Lower lobe of right lung (tissue), 2 donors: ENCODE data around the gene TACC3. TPM values are rescaled to one million over a fixed set of nuclear protein-coding genes. Genes with fewer than 3 reads are reported as not detected.

Source experiments
- ATAC-seq, 2 donors: fragments of 200-7000 bp; cut with Tn5 transposase; one replicate each; pipeline ENCODE4 v1.9.1; 2020 to 2022; ENCODE audit warnings: mild to moderate bottlenecking in 2 of 2, moderate library complexity in 2 of 2
- DNase-seq: peaks from one replicate; pipeline ENCODE4 v3.0.0-alpha.2; 2020
- H3K27ac ChIP-seq: fragments of 200-600 bp; one replicate; pipeline ENCODE4 v1.8.0; 2022
- H3K27me3 ChIP-seq: fragments of 200-600 bp; one replicate; pipeline ENCODE4 v1.8.0; 2022; ENCODE audit warnings: low read depth
- H3K36me3 ChIP-seq: fragments of 200-600 bp; one replicate; pipeline ENCODE4 v1.8.0; 2022; ENCODE audit warnings: mild to moderate bottlenecking
- H3K4me1 ChIP-seq: fragments of 200-600 bp; one replicate; pipeline ENCODE4 v1.8.0; 2022
- H3K4me3 ChIP-seq: fragments of 200-600 bp; one replicate; pipeline ENCODE4 v1.8.0; 2022; ENCODE audit warnings: mild to moderate bottlenecking
- H3K9me3 ChIP-seq: fragments of 200-600 bp; one replicate; pipeline ENCODE4 v1.8.0; 2022
- intact Hi-C: fragments of 100-400 bp; cut with DNase I; formaldehyde crosslinking; loops from one replicate; pipeline ENCODE4 v1.11.0; 2022
- total RNA-seq: library from RNA; stranded (reverse); fragmentation: NEBNext Ultra II Directional; extraction: Animal tissue kit (Norgen Biotek cat#: 25700); gene quantifications from one replicate; pipeline ENCODE4 v1.2.1, GENCODE V29; 2021
- TF ChIP-seq, protein P1 (sequence below): fragments of 200-600 bp; IDR thresholded peaks from one replicate; pipeline ENCODE4 v1.8.0; 2022; ENCODE audit warnings: antibody characterized with exemption, mild to moderate bottlenecking
- donor health status: DM: no; HTN: yes; CAD: no; lungs with severe emphysema.

Gene TACC3
- total RNA-seq, 1 donor from 2014 or later: 19.3 TPM

DNA sequence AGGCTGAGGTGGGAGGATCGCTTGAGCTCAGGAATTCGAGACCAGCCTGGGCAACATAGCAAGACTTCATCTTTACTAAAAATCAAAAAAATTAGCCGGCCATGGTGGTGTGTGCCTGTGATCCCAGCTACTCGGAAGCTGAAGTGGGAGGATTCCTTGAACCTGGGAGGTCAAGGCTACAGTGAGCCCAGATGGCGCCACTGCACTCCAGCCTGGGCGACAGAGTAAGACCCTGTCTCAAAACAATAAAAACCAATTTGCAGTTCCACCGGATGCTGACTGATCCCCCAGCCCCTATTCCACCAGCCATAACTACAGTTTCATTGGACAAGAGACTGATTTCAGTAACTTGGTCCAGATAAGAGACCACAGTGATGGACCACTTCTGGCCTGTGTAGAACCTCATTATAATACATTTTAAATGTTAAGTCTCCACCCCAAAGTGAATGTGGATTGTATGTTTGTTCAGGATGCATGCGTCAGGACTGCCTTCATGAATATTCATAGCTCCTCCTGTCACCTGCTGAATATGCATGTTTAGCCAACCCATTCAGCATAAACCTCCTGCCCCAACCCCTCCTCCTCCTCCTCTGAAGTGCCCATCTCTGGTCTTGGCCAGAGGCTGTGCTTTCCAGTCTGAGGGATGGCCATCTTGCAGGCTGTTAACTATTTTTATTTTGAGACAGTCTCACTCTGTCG is 6.9 kb upstream of the TACC3 start:
- H3K36me3 ChIP-seq: peaks cover 48% of the 10 kb centered on the region
- peak overlapping the region; percentile 99 for H3K27ac ChIP-seq
- peak overlapping the region; percentile 95 for H3K4me3 ChIP-seq
- TF ChIP-seq, protein P1, sequence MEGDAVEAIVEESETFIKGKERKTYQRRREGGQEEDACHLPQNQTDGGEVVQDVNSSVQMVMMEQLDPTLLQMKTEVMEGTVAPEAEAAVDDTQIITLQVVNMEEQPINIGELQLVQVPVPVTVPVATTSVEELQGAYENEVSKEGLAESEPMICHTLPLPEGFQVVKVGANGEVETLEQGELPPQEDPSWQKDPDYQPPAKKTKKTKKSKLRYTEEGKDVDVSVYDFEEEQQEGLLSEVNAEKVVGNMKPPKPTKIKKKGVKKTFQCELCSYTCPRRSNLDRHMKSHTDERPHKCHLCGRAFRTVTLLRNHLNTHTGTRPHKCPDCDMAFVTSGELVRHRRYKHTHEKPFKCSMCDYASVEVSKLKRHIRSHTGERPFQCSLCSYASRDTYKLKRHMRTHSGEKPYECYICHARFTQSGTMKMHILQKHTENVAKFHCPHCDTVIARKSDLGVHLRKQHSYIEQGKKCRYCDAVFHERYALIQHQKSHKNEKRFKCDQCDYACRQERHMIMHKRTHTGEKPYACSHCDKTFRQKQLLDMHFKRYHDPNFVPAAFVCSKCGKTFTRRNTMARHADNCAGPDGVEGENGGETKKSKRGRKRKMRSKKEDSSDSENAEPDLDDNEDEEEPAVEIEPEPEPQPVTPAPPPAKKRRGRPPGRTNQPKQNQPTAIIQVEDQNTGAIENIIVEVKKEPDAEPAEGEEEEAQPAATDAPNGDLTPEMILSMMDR: no peak
- H3K9me3 ChIP-seq: no peaks in the 10 kb centered on the region
- no peaks in the 10 kb centered on the region for H3K27me3 ChIP-seq
- peaks cover 61% of the 10 kb centered on the region for H3K4me1 ChIP-seq
- ATAC-seq (no peak), DNase-seq (no peak)
- intact Hi-C loops: no loop called here

DNA sequence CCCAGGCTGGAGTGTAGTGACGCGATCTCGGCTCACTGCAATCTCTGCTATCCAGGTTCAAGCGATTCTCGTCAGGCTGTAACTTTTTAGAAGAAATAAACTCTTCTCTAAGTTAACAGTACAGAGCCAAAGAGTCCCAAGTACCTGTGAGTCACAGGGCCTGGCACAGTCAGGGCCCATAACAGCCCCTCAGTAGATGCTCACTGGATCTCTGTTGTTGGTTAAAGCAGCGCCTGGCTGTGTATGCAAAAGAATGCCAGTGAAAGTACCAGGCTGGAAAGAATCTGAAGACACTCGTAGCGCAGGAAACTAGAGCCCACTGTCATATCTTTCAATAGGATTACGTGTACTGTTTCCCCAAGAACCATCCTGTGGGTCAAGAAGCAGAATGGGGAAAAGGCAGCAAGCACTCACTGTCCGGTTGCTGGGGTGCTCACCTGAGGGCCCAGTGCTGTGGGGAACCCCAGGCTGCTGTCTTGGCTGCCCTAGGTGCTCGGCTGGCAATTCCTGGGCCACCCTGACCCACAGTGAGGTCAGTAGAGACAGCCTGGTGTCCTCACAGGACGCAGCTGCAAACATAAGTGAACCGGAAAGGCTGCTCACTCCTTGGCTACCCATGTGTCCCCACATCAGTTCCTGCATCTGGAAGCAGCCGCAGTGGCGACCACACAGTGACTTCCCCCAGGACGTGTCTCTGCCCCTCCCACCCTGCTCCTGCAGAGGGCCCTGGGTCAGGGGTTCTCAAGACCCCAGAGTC is 6.1 kb upstream of the TACC3 start:
- H3K27me3 ChIP-seq: no peaks in the 10 kb centered on the region
- no peak for ATAC-seq
- no peak for DNase-seq
- TF ChIP-seq, protein P1: no peak
- H3K4me1 ChIP-seq: peaks cover 61% of the 10 kb centered on the region
- no peak overlapping the region for H3K27ac ChIP-seq
- no peaks in the 10 kb centered on the region for H3K9me3 ChIP-seq
- H3K4me3 ChIP-seq: no peak overlapping the region
- intact Hi-C loops: no loop called here
- H3K36me3 ChIP-seq: peaks cover 44% of the 10 kb centered on the region

DNA sequence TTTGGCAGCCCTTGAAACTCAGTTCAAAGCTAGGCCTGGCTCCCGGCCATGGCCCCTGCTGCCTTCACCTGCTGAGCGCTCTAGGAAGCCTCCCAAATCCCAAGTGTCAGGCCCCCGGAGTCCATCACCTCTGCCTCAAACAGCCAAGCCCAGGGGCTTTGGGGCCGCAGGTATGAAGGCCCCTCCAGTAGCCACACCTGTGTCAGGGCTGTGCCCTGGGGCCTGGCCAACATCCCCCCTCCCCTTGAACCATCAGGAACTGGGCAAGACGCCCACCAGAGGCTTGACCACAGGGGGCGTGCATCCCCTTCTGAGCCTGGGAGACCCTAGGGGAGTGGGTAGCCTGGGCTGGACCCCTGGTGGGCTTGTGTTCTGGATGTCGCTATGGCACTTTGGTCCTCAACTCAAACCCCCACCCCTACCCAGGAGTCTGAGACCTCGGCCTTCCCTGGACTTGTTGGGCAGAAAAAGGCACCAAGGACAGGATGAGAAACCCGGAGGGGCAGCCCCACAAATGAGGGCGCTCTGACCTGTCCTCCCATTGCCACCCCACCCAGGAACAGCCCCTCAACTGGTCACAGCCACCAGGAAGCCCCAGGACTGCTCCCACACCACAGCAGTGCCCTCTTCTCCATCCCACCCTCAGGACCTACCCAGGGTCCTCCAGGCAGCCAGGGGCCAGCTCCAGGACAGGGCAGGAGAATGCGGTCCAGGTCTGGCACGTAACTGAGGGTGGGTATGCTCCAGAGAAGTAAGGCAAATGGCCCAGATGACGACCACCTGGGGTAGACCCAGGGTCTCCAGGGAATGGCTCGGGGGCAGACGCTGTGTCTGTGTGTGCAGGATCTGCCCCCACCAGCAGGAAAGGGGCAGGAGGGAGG is 5.0 kb upstream of the TACC3 start:
- ATAC-seq: no peak
- H3K27ac ChIP-seq: no peak overlapping the region
- intact Hi-C loops: no loop called here
- no peaks in the 10 kb centered on the region for H3K9me3 ChIP-seq
- TF ChIP-seq, protein P1: no peak
- H3K36me3 ChIP-seq: peaks cover 40% of the 10 kb centered on the region
- no peak for DNase-seq
- no peak overlapping the region for H3K4me3 ChIP-seq
- H3K4me1 ChIP-seq: peaks cover 51% of the 10 kb centered on the region
- no peaks in the 10 kb centered on the region for H3K27me3 ChIP-seq

DNA sequence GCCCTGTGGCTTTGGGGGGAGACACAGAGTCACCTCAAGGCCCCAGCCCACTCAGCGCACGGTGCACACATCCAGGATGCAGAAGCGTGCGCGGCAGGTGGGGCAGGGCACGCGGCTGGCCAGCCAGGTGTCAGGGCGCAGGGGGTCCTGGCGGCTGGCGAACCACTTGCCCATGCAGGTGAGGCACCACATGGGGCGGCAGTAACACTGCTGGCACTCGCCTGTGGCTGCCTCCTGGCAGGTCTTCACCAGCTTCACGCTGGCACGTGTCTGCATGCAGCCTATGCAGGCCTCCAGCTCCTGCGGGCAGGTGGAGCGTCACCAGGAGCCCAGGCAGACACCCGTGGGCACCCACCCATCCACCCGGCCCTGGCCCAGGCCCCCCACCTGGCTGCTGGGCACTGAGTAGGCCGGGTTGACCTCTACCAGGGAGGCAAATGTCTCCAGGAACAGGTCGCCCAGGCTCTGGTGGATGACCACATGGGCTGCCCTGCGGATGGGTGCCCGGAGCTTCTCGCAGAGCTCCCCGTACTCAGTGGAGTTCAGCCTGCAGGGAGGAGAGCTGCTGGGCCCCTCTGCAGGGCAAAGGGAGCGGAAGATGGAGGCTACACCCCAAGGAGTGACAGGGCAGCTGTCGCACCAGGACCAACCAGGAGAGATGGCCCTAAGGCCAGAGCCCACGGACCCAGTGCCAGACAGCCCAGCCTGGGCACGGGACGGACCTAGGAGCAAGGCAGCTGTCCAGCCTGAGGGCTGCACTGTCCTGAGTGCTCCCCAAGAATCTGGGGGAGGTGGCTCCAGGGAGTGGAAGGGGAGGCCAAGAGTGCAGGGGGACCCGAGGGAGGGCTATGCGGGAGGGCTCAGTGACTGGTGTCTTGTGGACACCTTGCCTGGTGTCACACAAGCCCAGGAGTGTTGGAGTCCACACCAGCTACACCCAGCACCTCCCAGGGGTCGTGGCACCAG is 3.9 kb upstream of the TACC3 start:
- Histone ChIP-seq H3K4me1 (peaks cover 60% of the 10 kb centered on the region), H3K27ac (no peak overlapping the region), H3K27me3 (no peaks in the 10 kb centered on the region), H3K4me3 (no peak overlapping the region), H3K36me3 (peaks cover 40% of the 10 kb centered on the region), H3K9me3 (no peaks in the 10 kb centered on the region)
- TF ChIP-seq, protein P1: no peak
- no peak for ATAC-seq
- no peak for DNase-seq
- intact Hi-C loops: no loop called here
